ENCODE data around the gene SAMD13.

Gene SAMD13

DNA sequence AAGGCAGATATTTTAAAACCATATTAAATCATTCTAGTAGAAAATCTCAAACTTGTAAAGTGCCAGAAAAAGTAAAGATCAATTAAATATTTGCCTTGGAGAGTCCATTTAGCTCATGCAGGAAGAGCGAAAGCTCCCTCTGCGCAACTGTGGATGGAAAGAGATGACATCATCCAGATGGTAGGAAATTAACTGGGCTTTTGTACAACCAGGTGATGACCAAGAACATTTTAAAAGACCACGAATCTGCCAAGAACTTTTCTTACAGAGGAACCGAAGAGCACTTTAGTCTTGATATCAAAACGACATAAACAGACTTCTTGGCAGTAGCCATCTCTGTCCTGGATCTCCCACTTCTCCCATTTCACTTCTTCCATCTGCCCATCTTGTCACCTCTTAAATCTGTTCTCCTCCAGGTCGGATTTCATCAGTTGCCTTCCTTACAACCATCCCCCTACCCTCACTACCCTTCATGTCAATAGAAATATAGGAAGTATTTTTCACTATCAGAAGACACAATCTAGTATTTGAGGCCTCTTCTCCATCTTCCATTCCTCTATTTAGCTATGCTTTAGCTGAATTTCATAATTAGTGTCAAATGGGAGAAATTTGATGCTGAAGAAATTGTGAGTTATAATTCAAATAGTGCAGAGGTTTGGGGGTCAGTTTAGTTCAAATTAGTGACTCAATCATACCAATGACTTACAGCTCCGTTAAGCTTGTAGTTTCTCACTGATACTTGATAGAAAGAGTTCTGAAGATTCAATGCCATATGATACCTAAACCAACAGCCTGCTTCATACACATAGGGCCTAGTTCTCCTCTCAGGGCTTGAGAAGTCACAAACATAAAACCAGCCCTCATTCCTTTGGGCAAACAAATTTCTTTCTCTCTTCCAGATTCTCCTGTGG lies 74.7 kb downstream of the SAMD13 start:
- TF ChIP-seq MAX (IDR thresholded peaks at IDR 0.05) (no peak), EGR1 (IDR thresholded peaks at IDR 0.05) (no peak), CEBPB (IDR thresholded peaks at IDR 0.05) (no peak), FOXM1 (IDR thresholded peaks at IDR 0.05; ENCODE audit: borderline replicate concordance, low read depth) (no peak), NFIC (IDR thresholded peaks at IDR 0.05) (no peak), YY1 (IDR thresholded peaks at IDR 0.05; ENCODE audit: low read depth) (no peak), RAD21 (IDR thresholded peaks at IDR 0.05; ENCODE audit: low read depth) (no peak)
- TF ChIP-seq, protein P1, sequence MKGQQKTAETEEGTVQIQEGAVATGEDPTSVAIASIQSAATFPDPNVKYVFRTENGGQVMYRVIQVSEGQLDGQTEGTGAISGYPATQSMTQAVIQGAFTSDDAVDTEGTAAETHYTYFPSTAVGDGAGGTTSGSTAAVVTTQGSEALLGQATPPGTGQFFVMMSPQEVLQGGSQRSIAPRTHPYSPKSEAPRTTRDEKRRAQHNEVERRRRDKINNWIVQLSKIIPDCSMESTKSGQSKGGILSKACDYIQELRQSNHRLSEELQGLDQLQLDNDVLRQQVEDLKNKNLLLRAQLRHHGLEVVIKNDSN (IDR thresholded peaks at IDR 0.05) = no peak

- no peak for TF ChIP-seq MAX (IDR thresholded peaks at IDR 0.05)
- TF ChIP-seq REST (IDR thresholded peaks at IDR 0.05; ENCODE audit: low read depth) = no peak
- no peak for TF ChIP-seq EP300 (IDR thresholded peaks at IDR 0.05; ENCODE audit: borderline replicate concordance)
- no peak for TF ChIP-seq FOXM1 (IDR thresholded peaks at IDR 0.05; ENCODE audit: borderline replicate concordance, low read depth)
- no peak for TF ChIP-seq TCF12 (IDR thresholded peaks at IDR 0.05; ENCODE audit: low read depth)
- TF ChIP-seq RAD21 (IDR thresholded peaks at IDR 0.05; ENCODE audit: low read depth) = no peak
- no peak for TF ChIP-seq CEBPB (IDR thresholded peaks at IDR 0.05)
- TF ChIP-seq YY1 (IDR thresholded peaks at IDR 0.05; ENCODE audit: low read depth) = no peak
- TF ChIP-seq, protein P1 (IDR thresholded peaks at IDR 0.05) = no peak
- no peak for TF ChIP-seq NFIC (IDR thresholded peaks at IDR 0.05)
- TF ChIP-seq ZBTB7A (IDR thresholded peaks at IDR 0.05; ENCODE audit: low read depth) = no peak
- TF ChIP-seq CREB1 (IDR thresholded peaks at IDR 0.05; ENCODE audit: low read depth) = no peak
- no peak for TF ChIP-seq TAF1 (IDR thresholded peaks at IDR 0.05; ENCODE audit: low read depth)
- TF ChIP-seq EGR1 (IDR thresholded peaks at IDR 0.05) = no peak
- no peak for TF ChIP-seq TEAD4 (IDR thresholded peaks at IDR 0.05)
Observed at GRCh38 chr1:84377480-84378095, 76.1 kb downstream of the SAMD13 start.

GRCh38 chr1:84379138-84379916 lies 77.8 kb downstream of the SAMD13 start:
- TF ChIP-seq YY1 (IDR thresholded peaks at IDR 0.05; ENCODE audit: low read depth) (no peak), ZBTB7A (IDR thresholded peaks at IDR 0.05; ENCODE audit: low read depth) (no peak), CEBPB (IDR thresholded peaks at IDR 0.05) (no peak), TCF12 (IDR thresholded peaks at IDR 0.05; ENCODE audit: low read depth) (no peak), EGR1 (IDR thresholded peaks at IDR 0.05) (no peak), MAX (IDR thresholded peaks at IDR 0.05) (no peak), TAF1 (IDR thresholded peaks at IDR 0.05; ENCODE audit: low read depth) (no peak), FOXM1 (IDR thresholded peaks at IDR 0.05; ENCODE audit: borderline replicate concordance, low read depth) (no peak), RAD21 (IDR thresholded peaks at IDR 0.05; ENCODE audit: low read depth) (no peak)

- TF ChIP-seq ZBTB7A (IDR thresholded peaks at IDR 0.05; ENCODE audit: low read depth) (no peak), FOXM1 (IDR thresholded peaks at IDR 0.05; ENCODE audit: borderline replicate concordance, low read depth) (no peak), CREB1 (IDR thresholded peaks at IDR 0.05; ENCODE audit: low read depth) (no peak), TAF1 (IDR thresholded peaks at IDR 0.05; ENCODE audit: low read depth) (no peak), TCF12 (IDR thresholded peaks at IDR 0.05; ENCODE audit: low read depth) (no peak), REST (IDR thresholded peaks at IDR 0.05; ENCODE audit: low read depth) (no peak), RAD21 (IDR thresholded peaks at IDR 0.05; ENCODE audit: low read depth) (no peak), EGR1 (IDR thresholded peaks at IDR 0.05) (no peak), CEBPB (IDR thresholded peaks at IDR 0.05) (no peak)
- TF ChIP-seq, protein P1 (IDR thresholded peaks at IDR 0.05) = no peak
Observed at GRCh38 chr1:84379917-84380180, 78.3 kb downstream of the SAMD13 start.

Measured in Ishikawa (cell line).